WERI-Rb-1 (cell line): Measurements from ENCODE around the gene ZNF568.

ENCODE experiments used
- DNase-seq: peaks from one replicate; pipeline ENCODE4 v3.0.0-alpha.2; 2020
- H3K27ac ChIP-seq: fragments of 250-450 bp; sonication (Bioruptor Pico); 2 replicates; pipeline ENCODE4 v1.5.1; 2020; ENCODE audit warnings: mild to moderate bottlenecking, moderate library complexity
- H3K27me3 ChIP-seq: fragments of 250-450 bp; sonication (Bioruptor Pico); 2 replicates; pipeline ENCODE4 v1.5.1; 2021; ENCODE audit warnings: mild to moderate bottlenecking, low read depth, moderate library complexity; ENCODE audit not compliant: insufficient read depth, severe bottlenecking
- H3K36me3 ChIP-seq: fragments of 250-450 bp; sonication (Bioruptor Pico); 2 replicates; pipeline ENCODE4 v1.5.1; 2020; ENCODE audit warnings: mild to moderate bottlenecking, moderate library complexity
- H3K4me3 ChIP-seq: 2 replicates; pipeline ENCODE4 v1.5.1; 2011; ENCODE audit warnings: low read depth, mild to moderate bottlenecking, control low read depth, low read length
- H3K9me3 ChIP-seq: fragments of 250-450 bp; sonication (Bioruptor Pico); 2 replicates; pipeline ENCODE4 v1.5.1; 2021; ENCODE audit warnings: mild to moderate bottlenecking, moderate library complexity; ENCODE audit not compliant: severe bottlenecking
- TF ChIP-seq, protein P1 (sequence below): IDR thresholded peaks from 2 replicates; pipeline ENCODE4 v1.5.1; 2011; ENCODE audit warnings: low read depth, mild to moderate bottlenecking, control low read depth, inconsistent platforms, low read length

ZNF568 gene

GRCh38 chr19:36915992-36916830, at the start of gene ZNF568, which contains the start of gene ZNF829:
ZNF568 (plus strand) TSS chr19:36916332; CDS start chr19:36922771, 6,439 bp downstream.
ZNF829 (minus strand) TSS chr19:36916291; CDS start chr19:36915167, 1,124 bp downstream.
- H3K36me3 ChIP-seq: peaks cover 47% of the 10 kb centered on the region
- peak within 1 kb of the TSS; percentile 97 for H3K27ac ChIP-seq
- peak; percentile 97 for DNase-seq
- TF ChIP-seq, protein P1, sequence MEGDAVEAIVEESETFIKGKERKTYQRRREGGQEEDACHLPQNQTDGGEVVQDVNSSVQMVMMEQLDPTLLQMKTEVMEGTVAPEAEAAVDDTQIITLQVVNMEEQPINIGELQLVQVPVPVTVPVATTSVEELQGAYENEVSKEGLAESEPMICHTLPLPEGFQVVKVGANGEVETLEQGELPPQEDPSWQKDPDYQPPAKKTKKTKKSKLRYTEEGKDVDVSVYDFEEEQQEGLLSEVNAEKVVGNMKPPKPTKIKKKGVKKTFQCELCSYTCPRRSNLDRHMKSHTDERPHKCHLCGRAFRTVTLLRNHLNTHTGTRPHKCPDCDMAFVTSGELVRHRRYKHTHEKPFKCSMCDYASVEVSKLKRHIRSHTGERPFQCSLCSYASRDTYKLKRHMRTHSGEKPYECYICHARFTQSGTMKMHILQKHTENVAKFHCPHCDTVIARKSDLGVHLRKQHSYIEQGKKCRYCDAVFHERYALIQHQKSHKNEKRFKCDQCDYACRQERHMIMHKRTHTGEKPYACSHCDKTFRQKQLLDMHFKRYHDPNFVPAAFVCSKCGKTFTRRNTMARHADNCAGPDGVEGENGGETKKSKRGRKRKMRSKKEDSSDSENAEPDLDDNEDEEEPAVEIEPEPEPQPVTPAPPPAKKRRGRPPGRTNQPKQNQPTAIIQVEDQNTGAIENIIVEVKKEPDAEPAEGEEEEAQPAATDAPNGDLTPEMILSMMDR: peak; percentile 85
- H3K9me3 ChIP-seq: no peaks in the 10 kb centered on the region
- H3K27me3 ChIP-seq: no peaks in the 10 kb centered on the region
- H3K4me3 ChIP-seq: peak within 1 kb of the TSS; percentile 84

DNA sequence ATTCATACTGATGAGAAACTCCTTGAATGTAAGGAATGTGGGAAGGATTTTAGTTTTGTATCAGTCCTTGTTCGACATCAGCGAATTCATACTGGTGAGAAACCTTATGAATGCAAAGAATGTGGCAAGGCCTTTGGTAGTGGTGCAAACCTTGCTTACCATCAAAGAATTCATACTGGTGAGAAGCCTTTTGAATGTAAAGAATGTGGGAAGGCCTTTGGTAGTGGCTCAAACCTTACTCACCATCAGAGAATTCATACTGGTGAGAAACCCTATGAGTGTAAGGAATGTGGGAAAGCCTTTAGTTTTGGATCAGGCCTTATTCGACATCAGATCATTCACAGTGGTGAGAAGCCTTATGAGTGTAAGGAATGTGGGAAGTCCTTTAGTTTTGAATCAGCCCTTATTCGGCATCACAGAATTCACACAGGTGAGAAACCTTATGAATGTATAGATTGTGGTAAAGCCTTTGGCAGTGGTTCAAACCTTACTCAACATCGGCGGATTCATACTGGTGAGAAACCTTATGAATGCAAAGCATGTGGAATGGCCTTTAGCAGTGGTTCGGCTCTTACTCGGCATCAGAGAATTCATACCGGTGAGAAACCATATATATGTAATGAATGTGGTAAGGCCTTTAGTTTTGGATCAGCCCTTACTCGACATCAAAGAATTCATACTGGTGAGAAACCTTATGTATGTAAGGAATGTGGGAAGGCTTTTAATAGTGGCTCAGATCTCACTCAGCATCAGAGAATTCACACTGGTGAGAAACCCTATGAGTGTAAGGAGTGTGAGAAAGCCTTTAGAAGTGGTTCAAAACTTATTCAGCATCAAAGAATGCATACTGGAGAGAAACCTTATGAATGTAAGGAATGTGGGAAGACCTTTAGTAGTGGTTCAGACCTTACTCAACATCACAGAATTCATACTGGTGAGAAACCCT, 38.9 kb upstream of the ZNF568 start:
- Histone ChIP-seq H3K27ac (no peak overlapping the region), H3K4me3 (no peak overlapping the region), H3K27me3 (no peaks in the 10 kb centered on the region), H3K9me3 (peaks cover 28% of the 10 kb centered on the region), H3K36me3 (peaks cover 27% of the 10 kb centered on the region)
- TF ChIP-seq, protein P1: no peak
- DNase-seq: no peak

GRCh38 chr19:36891768-36892357, 24.3 kb upstream of the ZNF568 start:
- no peak overlapping the region for H3K4me3 ChIP-seq
- H3K36me3 ChIP-seq: peaks cover 70% of the 10 kb centered on the region

GRCh38 chr19:36894849-36895383, 21.2 kb upstream of the ZNF568 start:
- DNase-seq: no peak
- Histone ChIP-seq H3K27ac (no peak overlapping the region), H3K27me3 (no peaks in the 10 kb centered on the region), H3K9me3 (peaks cover 39% of the 10 kb centered on the region), H3K4me3 (no peak overlapping the region), H3K36me3 (peaks cover 71% of the 10 kb centered on the region)
- TF ChIP-seq, protein P1: no peak

More at GRCh38 chr19:36891768-36892357, 24.3 kb upstream of the ZNF568 start:
- TF ChIP-seq, protein P1: no peak
- Histone ChIP-seq H3K9me3 (peaks cover 52% of the 10 kb centered on the region), H3K27ac (no peak overlapping the region), H3K27me3 (no peaks in the 10 kb centered on the region)
- DNase-seq: no peak

DNA sequence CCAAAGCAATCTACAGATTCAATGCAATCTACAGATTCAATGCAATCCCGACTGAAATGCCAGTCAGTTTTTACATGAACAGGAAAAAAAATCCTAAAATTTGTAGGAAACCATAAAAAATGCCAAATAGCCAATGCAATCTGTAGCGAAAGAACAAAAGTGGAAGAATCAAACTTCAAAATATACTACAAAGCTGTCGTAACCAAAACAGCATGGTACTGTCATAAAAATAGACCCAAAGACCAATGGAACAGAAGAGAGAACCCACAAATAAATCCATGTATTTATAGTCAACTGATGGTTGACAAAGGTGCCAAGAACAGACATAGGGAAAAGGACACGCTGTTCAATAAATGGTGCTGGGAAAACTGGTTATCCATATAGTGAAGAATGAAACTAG, 17.7 kb upstream of the ZNF568 start:
- Histone ChIP-seq H3K27ac (no peak overlapping the region), H3K27me3 (no peaks in the 10 kb centered on the region), H3K36me3 (peaks cover 61% of the 10 kb centered on the region), H3K9me3 (peaks cover 21% of the 10 kb centered on the region), H3K4me3 (no peak overlapping the region)
- TF ChIP-seq, protein P1: no peak
- DNase-seq: no peak
